Caco-2 (cell line): ENCODE data around the gene CS. TPM values are rescaled to one million over a fixed set of nuclear protein-coding genes. Genes with fewer than 3 reads are reported as not detected.
"Not testable (repeated sequence)": the region's sequence is repeated elsewhere in the genome, so short reads cannot be mapped to it uniquely, and the experiment has no call there.

Experiments
- BruUV-seq: library from RNA; stranded (reverse); fragments of 400-500 nt; replicated peaks from 2 replicates; lab custom pipeline; 2021; lab: Mats Ljungman, UMichigan
- CTCF ChIA-PET: fragments of 300-600 bp; sonication (Branson Sonifier 250); formaldehyde crosslinking; loops from one replicate; lab custom pipeline; 2022; ENCODE audit warnings: antibody characterized with exemption; lab: Charles Lee
- POLR2A ChIA-PET: fragments of 300-600 bp; sonication (Branson Sonifier 250); formaldehyde crosslinking; loops from one replicate; lab custom pipeline; 2022; ENCODE audit warnings: antibody characterized with exemption; lab: Charles Lee
- DNase-seq, 2 experiments: peaks; one replicate each; pipeline versions ENCODE4 v3.0.0 to v3.0.0-alpha.2; 2020 to 2022
- H3K27me3 ChIP-seq: replicated peaks from 2 replicates; pipeline ENCODE4 v1.6.0; 2011; ENCODE audit warnings: low read length; ENCODE audit not compliant: control insufficient read depth, insufficient read depth
- H3K36me3 ChIP-seq: 2 replicates; pipeline ENCODE4 v1.5.1; 2011; ENCODE audit warnings: low read length; ENCODE audit not compliant: control insufficient read depth, insufficient read depth
- H3K4me1 ChIP-seq: fragments of 250-450 bp; sonication (Bioruptor Pico); 2 replicates; pipeline ENCODE4 v1.5.1; 2020; ENCODE audit warnings: mild to moderate bottlenecking
- H3K4me3 ChIP-seq: 2 replicates; pipeline ENCODE4 v1.5.1; 2011; ENCODE audit warnings: low read depth, mild to moderate bottlenecking, control low read depth, low read length
- H3K9me3 ChIP-seq: fragments of 250-450 bp; sonication (Bioruptor Pico); 2 replicates; pipeline ENCODE4 v1.5.1; 2020; ENCODE audit warnings: mild to moderate bottlenecking, moderate library complexity
- H3K27ac Mint-ChIP-seq: one replicate; pipeline ENCODE4 v1.8.0; 2022; ENCODE audit warnings: mixed read lengths; ENCODE audit not compliant: unreplicated experiment
- H3K27me3 Mint-ChIP-seq: one replicate; pipeline ENCODE4 v1.8.0; 2022; ENCODE audit warnings: mixed read lengths; ENCODE audit not compliant: insufficient read depth, unreplicated experiment
- H3K36me3 Mint-ChIP-seq: one replicate; pipeline ENCODE4 v1.8.0; 2022; ENCODE audit warnings: mild to moderate bottlenecking, mixed read lengths; ENCODE audit not compliant: insufficient read depth, unreplicated experiment
- H3K4me1 Mint-ChIP-seq: one replicate; pipeline ENCODE4 v1.8.0; 2022; ENCODE audit warnings: low read depth, mixed read lengths; ENCODE audit not compliant: unreplicated experiment
- H3K4me3 Mint-ChIP-seq: one replicate; pipeline ENCODE4 v1.8.0; 2022; ENCODE audit warnings: mild to moderate bottlenecking, moderate library complexity, mixed read lengths; ENCODE audit not compliant: unreplicated experiment
- H3K9me3 Mint-ChIP-seq: one replicate; pipeline ENCODE4 v1.8.0; 2022; ENCODE audit warnings: mixed read lengths; ENCODE audit not compliant: unreplicated experiment
- intact Hi-C: fragments of 100-400 bp; cut with micrococcal nuclease; formaldehyde crosslinking; loops from one replicate; pipeline ENCODE4 v1.10.0; 2022; ENCODE audit not compliant: unreplicated experiment
- total RNA-seq: library from RNA; stranded (reverse); gene quantifications from 2 replicates; pipeline ENCODE4 v1.2.3, GENCODE V29; 2022
- TF ChIP-seq, protein P1 (sequence below), 2 experiments: fragments of 200-600 bp in 1 of 2; IDR thresholded peaks; 1 replicate in 1 of 2; 2 replicates in 1 of 2; pipeline versions ENCODE4 v1.5.1 to v1.8.0; 2011 to 2022; ENCODE audit warnings: antibody characterized with exemption in 1 of 2, control low read depth in 1 of 2, inconsistent platforms in 1 of 2, low read depth in 1 of 2, low read length in 1 of 2, mild to moderate bottlenecking in 1 of 2, moderate library complexity in 1 of 2; ENCODE audit not compliant: insufficient read depth in 1 of 2, severe bottlenecking in 1 of 2, unreplicated experiment in 1 of 2

Gene CS
- total RNA-seq, 1 experiment from 2014 or later, result 241 TPM

DNA sequence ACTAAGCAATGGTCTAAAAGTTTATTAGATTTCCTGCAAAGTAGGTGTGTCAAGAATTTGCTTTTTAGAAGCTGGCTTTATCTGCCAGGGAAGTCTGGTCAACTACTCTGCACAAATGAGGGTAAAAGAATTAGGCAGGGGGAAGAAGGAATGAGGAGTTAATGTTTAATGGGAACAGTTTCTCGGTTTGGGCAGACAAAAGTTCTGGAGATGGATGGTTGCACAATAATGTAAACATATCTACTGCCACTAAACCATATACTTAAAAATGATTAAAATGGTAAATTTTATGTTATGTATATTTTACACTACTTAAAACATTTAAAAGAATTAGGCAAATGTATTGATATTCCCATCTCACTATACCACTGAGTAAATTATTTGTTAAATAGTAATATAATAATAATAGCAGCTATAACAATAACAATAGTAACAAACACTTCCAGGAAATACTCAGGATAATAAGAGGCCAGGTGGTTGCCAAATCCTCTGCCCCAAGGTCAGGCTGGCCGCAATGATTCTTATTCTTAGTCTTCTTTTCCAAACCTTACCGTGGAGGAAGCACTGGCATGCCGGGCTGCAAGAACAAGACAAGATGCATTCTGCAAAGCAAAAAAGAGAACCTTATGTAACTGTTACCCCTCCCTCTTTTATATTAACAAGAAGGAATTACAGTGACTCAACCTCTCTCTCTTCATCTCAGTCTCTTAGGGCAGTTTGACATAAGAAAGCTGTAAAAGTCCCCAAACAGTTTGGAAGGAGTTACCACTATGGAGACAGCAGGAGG, 13.9 kb downstream of the CS start:
- TF ChIP-seq, protein P1, sequence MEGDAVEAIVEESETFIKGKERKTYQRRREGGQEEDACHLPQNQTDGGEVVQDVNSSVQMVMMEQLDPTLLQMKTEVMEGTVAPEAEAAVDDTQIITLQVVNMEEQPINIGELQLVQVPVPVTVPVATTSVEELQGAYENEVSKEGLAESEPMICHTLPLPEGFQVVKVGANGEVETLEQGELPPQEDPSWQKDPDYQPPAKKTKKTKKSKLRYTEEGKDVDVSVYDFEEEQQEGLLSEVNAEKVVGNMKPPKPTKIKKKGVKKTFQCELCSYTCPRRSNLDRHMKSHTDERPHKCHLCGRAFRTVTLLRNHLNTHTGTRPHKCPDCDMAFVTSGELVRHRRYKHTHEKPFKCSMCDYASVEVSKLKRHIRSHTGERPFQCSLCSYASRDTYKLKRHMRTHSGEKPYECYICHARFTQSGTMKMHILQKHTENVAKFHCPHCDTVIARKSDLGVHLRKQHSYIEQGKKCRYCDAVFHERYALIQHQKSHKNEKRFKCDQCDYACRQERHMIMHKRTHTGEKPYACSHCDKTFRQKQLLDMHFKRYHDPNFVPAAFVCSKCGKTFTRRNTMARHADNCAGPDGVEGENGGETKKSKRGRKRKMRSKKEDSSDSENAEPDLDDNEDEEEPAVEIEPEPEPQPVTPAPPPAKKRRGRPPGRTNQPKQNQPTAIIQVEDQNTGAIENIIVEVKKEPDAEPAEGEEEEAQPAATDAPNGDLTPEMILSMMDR (IDR thresholded peaks at IDR 0.05; ENCODE audit: insufficient read depth in 1 of 2, low read depth in 1 of 2, low read length in 1 of 2, severe bottlenecking in 1 of 2, unreplicated experiment in 1 of 2), result no peak
- Histone ChIP-seq H3K9me3 (no peaks in the 10 kb centered on the region), H3K4me1 (peaks cover 24% of the 10 kb centered on the region), H3K36me3 (peaks cover 1% of the 10 kb centered on the region; the same call in 1 of the 2 replicates), H3K4me3 (no peak overlapping the region), H3K27me3 (no peaks in the 10 kb centered on the region)
- intact Hi-C loops, result loop anchor here (2.0 kb wide), 1 partner anchor 19 kb away; the partner anchor contains the start of gene COQ10A
- no TSS peak for BruUV-seq
- no peaks in the 10 kb centered on the region for H3K27me3 Mint-ChIP-seq
- no peak for DNase-seq
- H3K4me3 Mint-ChIP-seq, result peak overlapping the region; percentile 1
- ChIA-PET POLR2A (interaction anchor here (0.9 kb wide), 1 partner anchor 19 kb away, joined by 5 read pairs; the partner anchor contains the start of gene COQ10A), CTCF (interaction anchor here (1.0 to 1.8 kb wide), 3 partner anchors 11 to 178 kb away, joined by 3 to 11 read pairs (median 4); partner anchors contain the start of gene STAT2)
- H3K9me3 Mint-ChIP-seq, result no peaks in the 10 kb centered on the region
- peaks cover 67% of the 10 kb centered on the region for H3K36me3 Mint-ChIP-seq
- peaks cover 21% of the 10 kb centered on the region for H3K4me1 Mint-ChIP-seq
- peak overlapping the region; percentile 58 for H3K27ac Mint-ChIP-seq

- H3K4me3 ChIP-seq, H3K27ac Mint-ChIP-seq, H3K36me3 ChIP-seq, POLR2A ChIA-PET, H3K27me3 ChIP-seq, intact Hi-C loops, H3K9me3 ChIP-seq, BruUV-seq, H3K27me3 Mint-ChIP-seq, H3K9me3 Mint-ChIP-seq, DNase-seq, H3K4me3 Mint-ChIP-seq, CTCF ChIA-PET: not testable (repeated sequence)
- peaks cover 19% of the 10 kb centered on the region for H3K4me1 ChIP-seq
- H3K4me1 Mint-ChIP-seq, result peaks cover 17% of the 10 kb centered on the region
- H3K36me3 Mint-ChIP-seq, result peaks cover 68% of the 10 kb centered on the region
Measured at GRCh38 chr12:56284263-56284662, 15.9 kb downstream of the CS start.

DNA sequence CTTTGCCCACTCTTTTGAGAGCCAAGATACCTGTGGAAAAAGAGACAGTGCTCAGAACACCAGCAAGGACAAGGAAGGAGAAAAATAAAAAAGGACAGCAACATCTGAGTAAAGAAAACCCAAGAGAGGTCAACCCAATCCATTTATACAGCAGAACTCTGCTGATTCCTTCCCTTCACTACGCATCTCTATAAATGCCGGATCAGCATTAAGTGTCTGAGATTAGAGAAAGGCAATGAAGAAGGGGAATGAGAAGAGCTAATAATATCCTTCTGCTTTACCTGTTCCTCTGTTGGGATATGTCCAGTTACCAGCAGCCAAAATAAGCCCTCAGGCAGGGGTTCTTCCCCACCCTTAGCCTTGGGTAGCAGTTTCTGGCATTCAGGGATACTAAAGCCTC, 17.6 kb downstream of the CS start:
- no peak overlapping the region for H3K4me3 Mint-ChIP-seq
- peaks cover 1% of the 10 kb centered on the region; the same call in 1 of the 2 replicates for H3K36me3 ChIP-seq
- no peak for DNase-seq
- no peaks in the 10 kb centered on the region for H3K27me3 Mint-ChIP-seq
- H3K27me3 ChIP-seq, result no peaks in the 10 kb centered on the region
- TF ChIP-seq, protein P1 (IDR thresholded peaks at IDR 0.05; ENCODE audit: insufficient read depth in 1 of 2, low read depth in 1 of 2, low read length in 1 of 2, severe bottlenecking in 1 of 2, unreplicated experiment in 1 of 2), result no peak
- H3K36me3 Mint-ChIP-seq, result peaks cover 82% of the 10 kb centered on the region
- no TSS peak for BruUV-seq
- POLR2A ChIA-PET, result no interaction called here
- peaks cover 19% of the 10 kb centered on the region for H3K4me1 ChIP-seq
- intact Hi-C loops, result no loop called here
- no peak overlapping the region for H3K4me3 ChIP-seq
- no peaks in the 10 kb centered on the region for H3K9me3 ChIP-seq
- no peaks in the 10 kb centered on the region for H3K9me3 Mint-ChIP-seq
- H3K27ac Mint-ChIP-seq, result no peak overlapping the region
- peaks cover 17% of the 10 kb centered on the region for H3K4me1 Mint-ChIP-seq
- CTCF ChIA-PET, result no interaction called here
